Stimulated activated CD8-positive, alpha-beta memory T cell treated with anti-CD3 and anti-CD28 coated beads, Interleukin-4, amount 100 ng/mL, for 4 hours (primary cell): ENCODE data around the gene BEAN1.

Experiments used
- DNase-seq, 2 donors: peaks; one replicate each; pipeline ENCODE4 v3.0.0-alpha.2; 2020; ENCODE audit warnings: low read depth in 2 of 2, low spot score in 1 of 2

BEAN1 gene, protein sequence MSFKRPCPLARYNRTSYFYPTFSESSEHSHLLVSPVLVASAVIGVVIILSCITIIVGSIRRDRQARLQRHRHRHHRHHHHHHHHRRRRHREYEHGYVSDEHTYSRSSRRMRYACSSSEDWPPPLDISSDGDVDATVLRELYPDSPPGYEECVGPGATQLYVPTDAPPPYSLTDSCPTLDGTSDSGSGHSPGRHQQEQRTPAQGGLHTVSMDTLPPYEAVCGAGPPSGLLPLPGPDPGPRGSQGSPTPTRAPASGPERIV

DNA sequence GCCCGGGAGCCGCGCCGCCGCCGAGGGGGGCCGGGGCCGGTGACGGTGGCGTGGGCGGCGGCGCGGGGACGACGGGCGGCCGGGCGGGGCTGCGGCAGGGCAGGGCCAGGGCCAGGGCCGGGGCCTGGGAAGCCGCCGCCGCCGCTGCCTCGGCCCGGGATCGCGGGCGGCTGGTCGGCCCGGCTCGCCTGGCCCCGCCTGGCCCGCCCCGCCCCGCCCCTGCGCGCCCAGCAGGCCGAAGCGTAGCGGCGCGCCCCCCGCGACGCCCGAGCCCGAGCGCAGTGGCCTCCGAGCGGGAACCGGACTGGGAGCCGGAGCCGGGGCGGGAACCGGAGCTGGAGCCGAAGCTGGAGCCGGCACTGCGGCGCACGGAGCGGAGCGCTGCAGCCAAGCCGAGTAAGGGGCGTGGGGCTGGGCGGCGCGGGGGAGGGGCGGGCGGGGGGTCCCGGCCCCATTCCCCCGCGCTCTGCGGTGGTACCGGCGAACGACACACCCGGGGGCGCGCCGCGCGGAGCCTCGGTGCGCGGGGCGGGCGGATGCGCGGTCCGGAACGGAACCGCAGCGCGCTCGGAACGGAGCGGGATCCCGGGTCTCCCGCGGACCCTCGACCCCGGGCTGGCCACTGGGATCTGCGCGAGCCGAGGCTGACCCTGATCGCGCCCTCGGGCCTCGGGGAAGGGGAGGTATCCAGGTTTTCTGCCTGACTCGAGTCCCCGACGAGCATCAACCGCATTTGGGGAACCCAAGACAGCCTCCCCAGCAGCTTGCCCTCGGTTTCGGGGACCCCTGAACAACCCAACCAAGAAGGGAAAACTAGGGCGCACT, at the start of gene BEAN1:
TSS of gene BEAN1 (plus strand) at position 260 of the 825 bp plus-strand sequence. CDS start 10,382 bp downstream, outside the sequence.
- DNase-seq = no peak

DNA sequence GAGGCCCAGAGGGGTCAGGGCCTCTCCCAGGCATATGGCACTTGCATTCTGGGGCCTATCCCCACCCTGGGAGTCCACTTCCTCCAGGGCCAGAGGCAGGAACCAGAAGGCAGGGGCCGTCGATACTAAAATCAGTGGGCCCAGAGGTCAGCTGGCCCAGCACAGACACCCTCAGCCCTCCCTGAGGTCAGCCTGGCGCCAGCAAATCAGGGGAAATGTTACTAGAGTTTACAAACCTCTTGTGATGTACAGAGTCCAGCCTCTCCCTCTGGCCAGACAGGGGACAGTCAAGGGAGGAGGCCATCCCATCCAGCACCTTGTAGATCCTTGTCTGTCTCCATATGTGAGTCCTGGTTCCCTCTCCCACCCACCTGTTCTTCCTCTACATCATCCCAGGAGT, 49.8 kb upstream of the BEAN1 start:
- no peak for DNase-seq

DNA sequence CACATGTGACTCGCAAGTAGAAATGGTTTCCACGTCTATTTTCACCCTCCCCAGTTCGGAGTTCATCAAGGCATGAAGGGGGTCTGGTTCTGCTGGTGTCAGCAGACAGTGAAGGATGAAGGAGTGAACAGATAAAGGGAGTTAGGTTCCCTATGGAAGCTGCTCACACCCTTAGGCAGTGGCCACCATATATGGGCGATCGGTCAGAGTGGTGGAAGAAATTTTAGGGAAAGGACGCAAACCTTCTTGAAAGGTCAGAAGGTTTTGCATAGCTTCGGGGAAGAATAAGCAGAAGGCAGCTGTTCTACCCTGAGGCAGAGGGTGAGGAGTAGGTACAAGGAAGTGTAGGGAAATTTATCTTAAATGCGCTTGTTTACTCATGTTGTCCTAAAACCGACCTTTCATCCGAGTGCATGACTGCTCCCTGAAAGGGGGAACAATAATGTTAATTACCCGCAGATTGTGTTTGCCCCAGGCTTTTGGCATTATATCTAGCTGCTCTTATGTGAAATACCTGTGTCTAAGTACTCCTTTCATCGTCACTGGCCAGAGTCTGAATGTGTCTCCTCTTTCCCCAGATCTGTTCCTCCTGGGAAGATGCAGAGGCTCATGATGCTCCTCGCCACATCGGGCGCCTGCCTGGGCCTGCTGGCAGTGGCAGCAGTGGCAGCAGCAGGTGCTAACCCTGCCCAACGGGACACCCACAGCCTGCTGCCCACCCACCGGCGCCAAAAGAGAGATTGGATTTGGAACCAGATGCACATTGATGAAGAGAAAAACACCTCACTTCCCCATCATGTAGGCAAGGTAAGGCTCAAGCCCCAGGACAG, 48.1 kb upstream of the BEAN1 start:
- DNase-seq = no peak

DNA sequence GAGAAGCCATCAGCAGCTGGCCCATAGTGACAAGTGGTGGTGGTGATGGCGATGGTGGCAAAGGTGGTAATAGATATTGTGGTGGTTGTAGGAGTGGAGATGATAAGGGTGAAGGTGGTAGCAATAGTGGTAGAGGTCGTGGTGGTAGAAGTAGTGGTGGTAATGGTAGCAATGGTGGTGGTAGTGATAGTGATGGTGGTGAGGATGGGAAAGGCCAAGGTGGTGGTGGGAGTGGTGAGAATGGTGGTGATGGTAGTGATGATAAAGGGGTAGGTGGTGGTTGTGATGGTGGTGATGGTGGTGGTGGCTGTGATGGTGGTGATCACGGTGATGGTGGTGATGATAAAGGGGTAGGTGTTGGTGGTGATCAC, 47.5 kb upstream of the BEAN1 start:
- DNase-seq = no peak

DNA sequence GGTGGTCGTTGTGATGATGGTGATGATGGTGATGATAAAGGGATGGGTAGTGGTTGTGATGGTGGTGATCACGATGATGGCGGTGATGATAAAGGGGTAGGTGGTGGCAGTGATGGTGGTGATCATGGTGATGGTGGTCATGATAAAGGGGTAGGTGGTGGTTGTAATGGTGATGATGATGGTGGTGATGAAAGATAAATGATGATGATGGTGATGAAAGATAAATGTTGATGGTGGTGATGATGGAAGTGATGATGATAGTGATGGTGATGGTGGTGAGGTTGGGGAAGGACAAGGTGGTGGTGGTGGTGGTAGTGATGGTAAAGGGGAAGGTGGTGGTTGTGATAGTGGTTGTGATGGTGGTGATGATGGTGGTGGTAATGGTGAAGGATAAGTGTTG, 46.7 kb upstream of the BEAN1 start:
- DNase-seq = no peak

DNA sequence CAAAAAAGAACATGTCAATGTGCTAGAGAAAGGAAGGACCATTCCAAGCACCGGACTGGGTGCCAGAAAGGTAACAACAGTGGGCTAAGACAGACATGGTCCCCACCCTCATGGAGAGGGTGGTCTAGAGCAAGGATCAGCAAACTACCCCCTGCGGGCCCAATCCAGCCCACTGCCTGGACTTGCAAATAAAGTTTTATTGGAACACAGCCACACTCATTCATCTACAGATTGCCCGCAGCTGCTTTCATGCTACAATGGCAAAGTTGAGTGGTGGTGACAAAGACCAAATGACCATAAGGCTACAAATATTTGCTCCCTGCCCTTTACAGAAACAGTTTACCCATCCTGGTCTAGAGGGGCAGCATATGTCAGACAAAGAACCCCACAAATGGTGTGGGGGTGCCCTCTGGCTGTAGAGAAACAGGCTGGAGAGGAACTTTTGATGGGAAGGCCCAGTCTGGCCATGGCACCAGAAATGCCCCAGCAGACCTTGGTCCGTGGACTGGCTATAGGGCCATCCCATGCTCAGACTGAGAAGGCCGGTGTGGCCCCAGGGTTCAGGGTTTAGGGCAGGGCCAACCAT, 45.4 kb upstream of the BEAN1 start:
- DNase-seq = no peak

DNA sequence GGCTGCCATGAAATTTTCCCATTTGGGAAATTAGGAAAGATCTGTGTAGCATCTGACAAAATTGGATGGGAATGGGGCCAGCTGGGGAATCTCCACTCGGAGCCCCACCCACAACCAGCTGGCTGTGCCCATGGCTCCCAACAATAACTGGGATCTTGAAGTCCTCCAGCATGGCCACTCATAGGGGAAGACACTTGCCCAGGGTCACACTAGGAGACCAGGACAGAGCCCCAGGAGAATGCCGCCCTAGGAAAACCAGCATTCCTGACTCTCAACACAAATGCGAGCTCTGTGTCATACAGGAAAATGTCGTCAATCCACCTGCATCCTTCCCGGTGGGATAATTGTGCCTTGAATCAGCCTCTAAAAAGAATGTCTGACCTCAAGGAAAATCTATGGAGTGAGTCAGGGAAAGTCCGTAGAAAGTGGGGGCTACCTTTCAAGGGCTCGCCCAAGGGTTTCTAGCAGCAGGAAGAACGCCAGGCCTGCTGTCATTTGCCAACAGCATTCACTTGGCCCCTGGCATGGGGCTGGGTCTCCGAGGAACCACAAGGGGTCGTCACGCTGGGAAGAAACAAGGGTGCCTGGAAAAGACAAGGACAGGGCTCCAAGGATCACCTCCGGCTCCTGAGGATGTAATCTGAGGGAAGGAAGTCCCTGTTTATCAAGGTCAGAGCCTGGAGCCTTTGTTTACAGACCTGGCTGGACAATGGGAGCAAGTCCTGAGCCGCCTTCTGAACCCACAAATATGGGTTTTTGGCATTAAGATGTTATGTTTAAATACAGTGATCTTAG, 44.7 kb upstream of the BEAN1 start:
- DNase-seq = no peak

DNA sequence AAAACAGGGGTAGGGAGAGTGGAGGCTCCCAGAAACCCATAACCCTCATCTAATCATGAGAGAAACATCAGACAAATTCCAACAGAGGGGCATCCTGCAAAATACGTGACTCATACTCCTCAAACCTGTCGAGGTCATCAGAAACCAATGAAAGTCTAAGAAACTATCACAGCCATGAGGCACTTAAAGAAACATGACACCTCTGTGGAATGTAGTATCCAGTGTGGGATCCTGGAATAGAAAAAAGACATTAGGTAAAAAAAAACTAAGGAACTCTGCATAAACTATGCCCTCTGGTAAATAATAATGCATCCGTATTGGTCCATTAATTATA, 44.2 kb upstream of the BEAN1 start:
- no peak for DNase-seq

DNA sequence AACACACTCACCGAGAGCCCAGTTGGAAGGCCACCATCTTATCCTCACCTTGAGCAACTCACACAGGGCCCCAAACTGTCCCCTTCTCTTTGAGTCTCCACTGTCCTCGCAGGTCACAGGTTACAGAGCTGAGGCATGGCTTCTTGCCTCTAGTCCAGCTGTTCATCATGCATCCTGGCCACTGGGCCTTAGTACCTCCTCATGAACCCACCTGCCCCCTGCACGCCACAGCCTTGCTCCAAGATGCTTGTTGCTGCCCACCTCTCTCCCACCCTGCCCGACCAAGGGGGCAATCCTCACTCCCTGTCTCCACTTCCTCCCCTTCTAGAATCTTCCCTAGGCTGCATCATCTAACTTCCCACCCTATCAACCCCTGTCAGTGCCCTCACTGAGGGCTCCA, 43.5 kb upstream of the BEAN1 start:
- no peak for DNase-seq

DNA sequence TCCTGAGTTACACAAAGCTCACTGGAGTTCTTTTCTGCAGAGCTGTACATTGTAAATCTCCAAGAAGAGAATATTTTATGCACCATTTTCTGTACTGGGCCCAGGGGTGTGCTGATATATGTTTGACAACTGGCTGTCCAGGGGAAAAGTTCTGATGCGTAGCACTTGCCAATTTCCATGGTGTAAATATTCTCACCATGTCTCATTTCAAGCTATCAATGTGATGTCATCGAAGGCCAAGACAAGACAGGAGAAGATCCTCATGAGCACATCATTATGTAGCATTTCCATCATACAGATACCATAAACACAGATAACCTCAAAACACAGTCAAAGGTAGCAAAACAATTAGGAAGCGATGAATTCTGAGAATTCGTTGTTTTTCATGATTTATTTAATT, 41.7 kb upstream of the BEAN1 start:
- no peak for DNase-seq

DNA sequence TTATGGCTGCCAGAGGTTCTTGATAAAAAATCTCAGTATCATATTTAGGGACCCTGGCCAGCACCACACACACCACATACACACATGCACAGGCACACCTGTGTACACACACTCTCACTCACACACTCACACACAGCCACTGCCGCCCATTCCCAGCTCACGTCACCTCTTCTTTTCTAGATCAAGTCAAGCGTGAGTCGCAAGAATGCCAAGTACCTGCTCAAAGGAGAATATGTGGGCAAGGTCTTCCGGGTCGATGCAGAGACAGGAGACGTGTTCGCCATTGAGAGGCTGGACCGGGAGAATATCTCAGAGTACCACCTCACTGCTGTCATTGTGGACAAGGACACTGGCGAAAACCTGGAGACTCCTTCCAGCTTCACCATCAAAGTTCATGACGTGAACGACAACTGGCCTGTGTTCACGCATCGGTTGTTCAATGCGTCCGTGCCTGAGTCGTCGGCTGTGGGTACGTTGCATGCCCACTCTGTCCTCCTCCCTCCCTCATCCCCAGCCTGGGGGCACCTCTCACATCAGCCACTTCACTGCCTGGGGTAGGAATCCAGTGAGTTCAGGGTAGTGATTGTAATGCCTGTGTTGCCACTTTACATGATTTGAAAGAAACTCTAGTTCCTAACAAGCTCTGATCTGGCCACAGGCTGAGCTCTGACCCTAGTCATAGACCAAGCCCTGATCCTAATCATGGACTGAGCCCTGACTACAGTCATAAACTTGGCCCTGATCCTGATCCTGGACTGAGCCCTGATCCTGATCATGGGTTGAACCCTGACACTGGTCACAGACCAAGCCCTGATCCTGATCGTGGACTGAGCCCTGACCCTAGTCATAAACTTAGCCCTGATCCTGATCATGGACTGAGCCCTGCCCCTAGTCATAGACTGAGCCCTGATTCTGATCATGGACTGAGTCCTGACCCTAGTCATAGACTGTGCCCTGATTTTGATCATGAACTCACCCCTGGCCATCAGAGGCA, 40.2 kb upstream of the BEAN1 start:
- no peak for DNase-seq

DNA sequence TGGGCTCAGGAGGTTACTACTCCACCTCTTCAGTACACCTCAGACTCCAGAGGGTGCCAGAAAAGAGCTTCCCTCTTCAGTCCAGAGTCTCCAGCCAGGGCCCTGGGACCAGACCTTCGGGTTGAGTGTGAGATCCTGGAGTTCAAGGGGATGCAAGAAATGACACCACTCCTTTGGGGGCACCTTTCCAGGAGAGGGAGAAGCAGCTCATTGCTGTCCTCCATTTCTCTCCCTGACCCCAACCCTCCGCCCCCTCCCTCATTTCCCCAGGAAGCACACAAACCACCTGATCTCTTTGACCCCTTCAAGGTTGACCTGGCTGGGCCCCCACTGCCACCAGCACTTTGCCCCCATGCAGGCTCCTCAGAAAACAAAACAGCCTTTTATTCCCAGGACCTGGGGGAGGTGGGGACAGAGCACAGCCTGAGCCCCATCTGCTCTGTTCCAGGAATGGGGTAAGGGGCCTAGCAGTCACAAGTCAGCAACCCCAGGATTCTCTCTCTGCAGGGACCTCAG, 39.2 kb upstream of the BEAN1 start:
- no peak for DNase-seq

DNA sequence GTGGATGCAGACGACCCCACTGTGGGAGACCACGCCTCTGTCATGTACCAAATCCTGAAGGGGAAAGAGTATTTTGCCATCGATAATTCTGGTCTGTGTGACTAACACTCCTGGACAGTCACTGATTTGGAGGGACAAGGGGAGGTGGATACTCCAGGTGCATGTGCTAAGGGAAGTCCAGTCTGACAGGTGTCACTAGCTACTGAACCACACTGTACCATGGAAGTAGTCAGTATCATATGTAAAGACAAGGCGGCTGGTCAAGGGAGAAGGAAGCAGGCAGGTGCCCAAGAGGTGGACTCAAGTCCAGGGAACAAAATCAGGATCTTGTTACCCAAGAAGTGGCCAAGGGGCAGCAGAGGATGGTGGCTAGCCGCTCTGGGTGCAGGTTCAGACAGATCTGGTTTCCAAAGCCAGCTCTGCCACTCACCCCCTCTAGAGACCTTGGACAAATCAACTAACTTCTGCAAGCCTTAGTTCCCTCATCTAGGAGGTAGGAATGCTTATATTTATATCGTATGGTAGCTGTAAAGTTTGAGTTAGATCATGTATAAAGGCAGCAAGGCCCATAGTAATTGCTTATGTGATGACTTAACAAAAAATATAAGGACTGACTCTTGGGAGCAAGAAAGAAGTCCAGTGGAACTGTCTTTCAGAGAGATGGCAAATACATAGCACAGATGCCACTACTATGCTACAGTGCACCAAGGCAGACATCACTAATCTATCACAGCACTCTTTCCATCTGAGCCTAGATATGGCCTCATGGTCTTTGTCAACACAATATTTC, 38.5 kb upstream of the BEAN1 start:
- no peak for DNase-seq

DNA sequence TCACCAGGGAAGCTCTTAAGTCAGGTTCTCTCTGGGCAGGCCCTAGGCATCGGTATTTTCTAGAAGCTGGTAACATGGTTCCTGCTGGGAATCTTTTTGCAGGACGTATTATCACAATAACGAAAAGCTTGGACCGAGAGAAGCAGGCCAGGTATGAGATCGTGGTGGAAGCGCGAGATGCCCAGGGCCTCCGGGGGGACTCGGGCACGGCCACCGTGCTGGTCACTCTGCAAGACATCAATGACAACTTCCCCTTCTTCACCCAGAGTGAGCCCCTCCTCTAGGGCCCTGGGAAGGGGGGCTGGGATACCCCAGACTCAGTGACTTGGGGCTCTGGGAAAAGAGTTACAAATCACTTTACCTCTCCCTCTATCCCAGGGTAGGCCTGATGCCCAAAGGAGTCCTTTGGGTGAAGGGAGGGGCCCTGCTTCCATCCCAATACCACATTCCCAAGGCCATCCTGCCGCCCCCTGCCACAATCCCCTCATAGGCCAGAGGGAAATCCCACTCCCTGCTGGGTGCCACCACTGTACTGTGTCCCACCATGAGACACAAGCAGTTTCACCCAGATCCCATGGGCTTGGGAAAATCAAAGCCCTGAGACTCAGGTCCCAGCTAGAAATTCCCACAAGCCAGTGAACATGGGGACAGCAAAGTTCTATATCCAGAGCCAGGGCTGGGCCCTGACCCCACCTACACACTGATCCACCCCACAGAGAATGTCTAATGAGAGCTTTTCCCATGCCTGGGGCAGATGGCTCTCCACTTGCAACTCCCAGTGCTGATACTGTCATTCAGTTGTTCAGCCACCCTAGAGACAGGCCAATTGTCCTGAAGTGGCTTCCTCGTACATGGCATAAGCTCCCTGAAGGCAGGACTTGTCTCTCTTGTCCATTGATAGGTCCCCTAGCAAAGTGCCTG, 37.6 kb upstream of the BEAN1 start:
- DNase-seq = no peak

DNA sequence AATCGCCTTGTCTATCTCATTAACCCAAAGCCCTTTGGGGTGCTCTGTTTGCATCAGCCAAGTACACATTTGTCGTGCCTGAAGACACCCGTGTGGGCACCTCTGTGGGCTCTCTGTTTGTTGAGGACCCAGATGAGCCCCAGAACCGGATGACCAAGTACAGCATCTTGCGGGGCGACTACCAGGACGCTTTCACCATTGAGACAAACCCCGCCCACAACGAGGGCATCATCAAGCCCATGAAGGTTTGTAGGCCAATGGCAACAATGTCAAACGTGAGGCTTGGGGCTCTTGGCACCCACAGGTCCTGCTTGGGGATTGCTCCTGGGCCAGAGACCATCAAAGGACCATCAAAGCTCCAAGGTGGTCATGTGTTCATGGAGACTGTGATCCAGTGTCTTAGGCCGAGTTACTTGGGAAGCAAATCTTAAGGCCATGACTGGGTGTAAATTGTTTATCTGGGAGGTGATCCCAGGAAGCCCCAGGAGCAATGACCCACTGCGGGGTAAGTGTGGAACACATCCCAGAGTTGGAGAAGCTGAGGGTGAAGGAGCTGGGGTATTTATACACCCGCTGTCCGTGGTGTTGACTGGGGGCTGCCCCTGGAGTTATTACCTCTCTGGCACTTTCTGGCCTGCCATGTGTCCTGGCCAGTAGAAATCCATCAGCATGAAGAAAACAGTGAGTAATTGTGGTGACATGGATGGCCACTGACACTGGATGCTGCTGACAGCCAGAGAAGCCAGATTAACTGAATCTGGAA, 36.6 kb upstream of the BEAN1 start:
- no peak for DNase-seq

DNA sequence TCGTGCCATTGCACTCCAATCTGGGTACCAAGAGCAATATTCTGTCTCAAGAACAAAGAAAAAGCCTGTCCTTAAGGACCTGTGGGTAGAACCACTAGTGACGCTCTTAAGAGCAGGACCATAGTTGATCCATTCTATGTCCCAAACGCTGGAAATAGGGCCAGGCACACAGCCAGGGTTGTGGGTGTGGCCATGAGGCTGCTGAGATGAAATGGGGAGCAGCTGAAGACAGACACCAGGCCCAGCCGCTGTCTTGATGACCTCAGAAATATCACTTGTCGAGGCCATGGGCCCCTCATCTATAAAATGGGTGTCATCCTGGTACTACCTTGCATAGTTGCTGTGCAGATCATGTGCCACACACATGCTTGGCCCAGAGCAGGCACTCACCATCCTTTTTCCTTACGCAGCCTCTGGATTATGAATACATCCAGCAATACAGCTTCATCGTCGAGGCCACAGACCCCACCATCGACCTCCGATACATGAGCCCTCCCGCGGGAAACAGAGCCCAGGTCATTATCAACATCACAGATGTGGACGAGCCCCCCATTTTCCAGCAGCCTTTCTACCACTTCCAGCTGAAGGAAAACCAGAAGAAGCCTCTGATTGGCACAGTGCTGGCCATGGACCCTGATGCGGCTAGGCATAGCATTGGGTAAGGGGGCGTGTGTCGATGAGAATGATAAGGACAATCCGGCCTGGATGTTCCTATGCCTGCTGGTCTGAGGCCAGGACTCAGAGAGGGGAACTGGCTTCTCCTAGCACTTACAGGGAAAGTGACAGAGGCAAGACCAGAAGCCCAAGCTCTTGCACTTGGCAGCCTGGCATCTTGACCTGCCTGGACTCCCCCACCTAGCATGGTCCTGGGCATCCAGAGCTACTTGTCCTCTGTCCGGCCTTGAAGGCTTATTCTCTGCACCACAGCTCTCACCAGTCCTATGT, 35.1 kb upstream of the BEAN1 start:
- DNase-seq = no peak
